Body of pancreas (tissue), 4 donors: ENCODE results near the gene PGA5. TPM values are rescaled to one million over a fixed set of nuclear protein-coding genes. Genes with fewer than 3 reads are reported as not detected.
"Not testable (repeated sequence)": the region's sequence is repeated elsewhere in the genome, so short reads cannot be mapped to it uniquely, and the experiment has no call there.

Experiments
- ATAC-seq: fragments of 150-250 bp; one replicate; pipeline ENCODE4 v1.9.1; 2016
- DNase-seq, 4 donors: peaks; one replicate each; pipeline ENCODE4 v3.0.0-alpha.2; 2019
- H3K27ac ChIP-seq, 4 donors: fragments of 200-600 bp; sonication (generic); 1 replicate in 3 of 4; 2 replicates in 1 of 4; pipeline versions ENCODE4 v1.5.1 to v1.6.1; 2016 to 2019; ENCODE audit warnings: mild to moderate bottlenecking in 1 of 4, mixed read lengths in 1 of 4, moderate library complexity in 1 of 4
- H3K27me3 ChIP-seq, 2 donors: fragments of 200-600 bp; sonication (generic); one replicate each; pipeline ENCODE4 v1.6.0; 2016; ENCODE audit warnings: mild to moderate bottlenecking in 1 of 2
- H3K36me3 ChIP-seq, 2 donors: fragments of 200-600 bp; sonication (generic); replicated peaks in 1 of 2; 2 replicates each; pipeline ENCODE4 v1.5.1; 2016; ENCODE audit warnings: low read depth in 2 of 2; ENCODE audit not compliant: insufficient read depth in 1 of 2
- H3K4me1 ChIP-seq: fragments of 200-600 bp; sonication (generic); one replicate; pipeline ENCODE4 v1.6.0; 2016
- H3K4me3 ChIP-seq, 2 donors: fragments of 200-600 bp; sonication (generic); 1 replicate in 1 of 2; 2 replicates in 1 of 2; pipeline ENCODE4 v1.5.1; 2016 to 2019
- H3K9me3 ChIP-seq, 3 donors: fragments of 200-600 bp; sonication (generic); 1 replicate in 2 of 3; 2 replicates in 1 of 3; pipeline ENCODE4 v1.5.1; 2016
- CTCF ChIP-seq, 7 experiments: fragments of 450-650 bp in 4 of 7; fragments of 200-600 bp in 3 of 7; sonication (generic) in 3 of 7; IDR thresholded peaks; one replicate each; pipeline ENCODE4 v1.5.1; 2016 to 2019; ENCODE audit warnings: antibody characterized with exemption in 7 of 7
- POLR2A ChIP-seq, 3 donors: fragments of 450-650 bp; IDR thresholded peaks; one replicate each; pipeline ENCODE4 v1.6.1; 2016; ENCODE audit warnings: antibody characterized with exemption in 3 of 3, mild to moderate bottlenecking in 2 of 3
- WGBS, 2 donors: methylation state at CpG; one replicate each; pipeline ENCODE4 v1.1.5; 2017; 5-methylcytosine and 5-hydroxymethylcytosine counted together
- intact Hi-C: fragments of 100-400 bp; cut with DNase I; formaldehyde crosslinking; loops from one replicate; pipeline ENCODE4 v1.15.1; 2023
- total RNA-seq, 2 donors: library from RNA; depleted of rRNA; stranded (reverse); fragments of >200 nt; gene quantifications; one replicate each; pipeline ENCODE4 v1.1.0, GENCODE V29; 2016

The PGA5 gene
- total RNA-seq, result 10 to 100 TPM in 1 of 2 donors, not detected in 1; 10.9 TPM

GRCh38 chr11:61240875-61241274 lies at the start of gene PGA5:
PGA5 (plus strand) TSS chr11:61241175; CDS start chr11:61241227, 52 bp downstream.
- no CpG with 5 or more reads among the region's 8 CpGs for WGBS, 2 donors
- ATAC-seq, H3K4me1 ChIP-seq, intact Hi-C loops, H3K27ac ChIP-seq, DNase-seq, H3K27me3 ChIP-seq, H3K4me3 ChIP-seq, H3K9me3 ChIP-seq, H3K36me3 ChIP-seq: not testable (repeated sequence)

DNA sequence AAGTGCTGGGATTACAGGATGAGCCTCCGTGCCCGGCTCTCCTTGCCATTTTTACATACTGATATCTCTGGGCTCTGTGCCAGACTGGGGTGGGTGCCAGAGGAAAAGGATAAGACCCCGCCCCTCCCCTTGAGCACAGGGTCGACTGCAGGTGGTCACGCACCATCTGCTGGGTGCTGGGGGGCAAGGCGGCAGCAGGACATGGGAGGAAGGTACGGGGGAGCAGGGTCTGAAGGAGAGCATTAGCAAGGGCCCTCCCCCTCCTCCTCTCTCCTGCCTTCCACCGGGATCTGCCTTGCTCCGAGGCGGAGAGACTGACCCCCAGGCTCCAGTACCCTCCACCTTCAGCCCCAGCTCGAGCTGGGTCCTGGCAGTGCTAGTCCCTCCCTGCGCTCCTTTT lies 47.4 kb upstream of the PGA5 start:
- 33 to 35% methylated on average over 9 to 12 of the region's 12 CpGs for WGBS, 2 donors
- H3K36me3 ChIP-seq, result no peaks in the 10 kb centered on the region
- intact Hi-C loops, result loop anchor here (10.0 kb wide), 1 partner anchor 369 kb away; no protein-coding TSS in a partner anchor
- H3K27ac ChIP-seq, result no peak overlapping the region
- H3K4me3 ChIP-seq, result no peak overlapping the region
- ATAC-seq (no peak), DNase-seq (no peak)
- no peaks in the 10 kb centered on the region for H3K4me1 ChIP-seq
- TF ChIP-seq POLR2A (IDR thresholded peaks at IDR 0.05) (no peak), CTCF (IDR thresholded peaks at IDR 0.05) (no peak)
- H3K9me3 ChIP-seq, result no peaks in the 10 kb centered on the region
- no peaks in the 10 kb centered on the region for H3K27me3 ChIP-seq

DNA sequence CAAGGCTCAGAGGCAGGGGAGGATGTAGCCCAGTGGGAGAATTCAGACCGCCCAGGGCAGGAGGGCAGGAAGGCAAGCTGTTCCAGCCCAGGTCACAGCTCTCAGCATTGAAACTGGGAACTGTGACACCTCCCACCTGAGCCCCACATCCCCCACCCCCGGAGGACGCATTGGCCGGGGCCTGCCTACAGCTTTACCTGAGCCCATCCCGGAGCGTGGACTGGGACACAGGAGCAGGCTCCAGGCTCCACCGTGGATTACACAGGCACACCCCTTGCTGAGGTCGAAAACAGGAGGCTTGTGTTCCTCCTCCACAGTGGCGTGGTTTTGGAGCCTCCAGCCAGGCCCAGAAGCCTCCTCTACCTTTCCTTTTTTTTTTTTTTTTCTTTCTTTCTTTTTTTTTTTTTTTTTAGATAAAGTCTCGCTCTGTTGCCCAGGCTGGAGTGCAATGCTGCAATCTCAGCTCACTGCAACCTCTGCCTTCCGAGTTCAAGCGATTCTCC lies 46.8 kb upstream of the PGA5 start:
- no peak for TF ChIP-seq POLR2A (IDR thresholded peaks at IDR 0.05)
- TF ChIP-seq CTCF (IDR thresholded peaks at IDR 0.05), result no peak
- H3K9me3 ChIP-seq, result no peaks in the 10 kb centered on the region
- ATAC-seq (no peak), DNase-seq (no peak)
- H3K27ac ChIP-seq, result no peak overlapping the region
- no peak overlapping the region for H3K4me3 ChIP-seq
- no peaks in the 10 kb centered on the region for H3K4me1 ChIP-seq
- no peaks in the 10 kb centered on the region for H3K36me3 ChIP-seq
- no peaks in the 10 kb centered on the region for H3K27me3 ChIP-seq
- WGBS, 2 donors, result 74 to 75% methylated on average over 10 to 12 of the region's 12 CpGs
- intact Hi-C loops, result loop anchor here (10.0 kb wide), 1 partner anchor 369 kb away; no protein-coding TSS in a partner anchor

DNA sequence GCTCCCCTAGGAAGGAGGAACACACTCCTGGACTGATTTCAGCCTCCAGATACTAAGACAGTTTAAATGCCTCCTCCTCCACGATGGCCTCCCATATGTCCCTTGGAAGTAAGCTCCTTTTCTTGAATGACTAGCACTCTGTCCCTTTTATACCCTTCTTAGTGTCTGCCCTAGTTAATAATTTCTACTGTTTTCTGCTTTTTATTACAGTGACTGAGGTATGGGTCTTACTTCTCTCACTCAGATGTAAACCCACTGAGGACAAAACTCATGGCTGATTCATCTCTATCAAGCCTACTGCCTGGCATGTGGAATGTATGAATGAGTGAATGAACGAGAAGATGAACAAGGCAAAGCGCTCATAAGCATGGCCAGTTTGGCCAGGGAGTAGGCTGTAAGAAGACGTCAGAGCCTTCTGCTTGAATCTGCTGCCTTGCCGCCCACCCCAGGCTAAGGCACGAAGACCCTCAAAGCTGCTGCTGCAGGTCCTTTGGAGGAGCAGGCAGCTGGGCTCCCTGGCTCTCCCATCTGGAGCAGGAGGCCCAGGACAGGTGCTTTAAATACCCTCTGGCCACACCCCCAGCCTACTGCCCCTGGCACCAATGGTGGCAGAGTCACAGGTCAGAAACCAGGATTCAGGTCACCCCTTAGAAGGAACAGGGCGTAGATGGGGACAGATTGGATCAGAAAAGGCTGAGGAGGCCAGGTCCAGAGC lies 45.8 kb upstream of the PGA5 start:
- ATAC-seq (no peak), DNase-seq (no peak)
- intact Hi-C loops, result loop anchor here (10.0 kb wide), 1 partner anchor 370 kb away; no protein-coding TSS in a partner anchor
- Histone ChIP-seq H3K4me1 (no peaks in the 10 kb centered on the region), H3K27ac (no peak overlapping the region), H3K36me3 (no peaks in the 10 kb centered on the region), H3K27me3 (no peaks in the 10 kb centered on the region), H3K9me3 (no peaks in the 10 kb centered on the region), H3K4me3 (no peak overlapping the region)
- no peak for TF ChIP-seq CTCF (IDR thresholded peaks at IDR 0.05)
- no peak for TF ChIP-seq POLR2A (IDR thresholded peaks at IDR 0.05)
- 64 to 73% methylated on average over 7 of the region's 7 CpGs for WGBS, 2 donors

GRCh38 chr11:61195719-61196118 lies 45.3 kb upstream of the PGA5 start:
- 81 to 82% methylated on average over 7 of the region's 7 CpGs for WGBS, 2 donors
- Histone ChIP-seq H3K4me3 (no peak overlapping the region), H3K36me3 (no peaks in the 10 kb centered on the region), H3K27me3 (no peaks in the 10 kb centered on the region), H3K9me3 (no peaks in the 10 kb centered on the region), H3K4me1 (no peaks in the 10 kb centered on the region), H3K27ac (no peak overlapping the region)
- TF ChIP-seq CTCF (IDR thresholded peaks at IDR 0.05), result no peak
- no peak for TF ChIP-seq POLR2A (IDR thresholded peaks at IDR 0.05)
- DNase-seq (no peak), ATAC-seq (no peak)
- intact Hi-C loops, result loop anchor here (10.0 kb wide), 1 partner anchor 371 kb away; no protein-coding TSS in a partner anchor
